ENCODE data around the gene PRR4. TPM values are rescaled to one million over a fixed set of nuclear protein-coding genes. Genes with fewer than 3 reads are reported as not detected.

Gene PRR4
- total RNA-seq, 1 donor, result 3.4 TPM

GRCh38 chr12:10807186-10807585 lies 42.1 kb downstream of the PRR4 start, which contains the start of gene TAS2R8:
TSS of gene TAS2R8 (minus strand) at chr12:10807286. CDS start at chr12:10806980, 306 bp downstream.
- H3K4me3 ChIP-seq (ENCODE audit: low read depth, low read length), result no peak within 1 kb of the TSS
- no peak for TF ChIP-seq CTCF (IDR thresholded peaks at IDR 0.05; ENCODE audit: insufficient read depth, low read length)
- DNase-seq (ENCODE audit: low read depth), result no peak

- DNase-seq (ENCODE audit: low read depth), result no peak
- TF ChIP-seq CTCF (IDR thresholded peaks at IDR 0.05; ENCODE audit: insufficient read depth, low read length), result no peak
- H3K4me3 ChIP-seq (ENCODE audit: low read depth, low read length), result no peak within 1 kb of the TSS
Measured at GRCh38 chr12:10802587-10802986, 46.7 kb downstream of the PRR4 start, which contains the start of gene TAS2R7. TSS of gene TAS2R7 (minus strand) at chr12:10802627. CDS start at chr12:10802570, 57 bp downstream.

- H3K4me3 ChIP-seq (ENCODE audit: low read depth, low read length), result no peak overlapping the region
- TF ChIP-seq CTCF (IDR thresholded peaks at IDR 0.05; ENCODE audit: insufficient read depth, low read length), result no peak
- no peak for DNase-seq (ENCODE audit: low read depth)
Measured at GRCh38 chr12:10801741-10802140, 47.5 kb downstream of the PRR4 start.

Small RNA genes within 50 kb of the gene (small RNA-seq; reads per million reads assigned to genes)
- gene PRR4, result not detected

Other genes with a start within 250 kb of the PRR4 start
- gene MAGOHB, start 235.9 kb downstream of the PRR4 start, total RNA-seq (ENCODE audit: low replicate concordance), result 31.7 and 36.6 TPM in 2 replicates
- 0.27 TPM in 1 of 2 replicates, not detected in the other for gene STYK1, start 175.4 kb downstream of the PRR4 start, total RNA-seq (ENCODE audit: low replicate concordance)
- 139 and 191 TPM in 2 replicates for gene YBX3, start 126.2 kb downstream of the PRR4 start, total RNA-seq (ENCODE audit: low replicate concordance)
- 0.18 TPM in 1 of 2 replicates, not detected in the other for gene TAS2R7, start 46.8 kb downstream of the PRR4 start, total RNA-seq (ENCODE audit: low replicate concordance)
- gene TAS2R8, start 42.2 kb downstream of the PRR4 start, total RNA-seq (ENCODE audit: low replicate concordance), result 0.45 TPM in 1 of 2 replicates, not detected in the other
- gene TAS2R9, start 39.3 kb downstream of the PRR4 start, total RNA-seq (ENCODE audit: low replicate concordance), result 0.09 TPM in 1 of 2 replicates, not detected in the other
- 2.3 TPM in 1 of 2 replicates, not detected in the other for gene TAS2R10, start 23.1 kb downstream of the PRR4 start, total RNA-seq (ENCODE audit: low replicate concordance)
- 22.4 and 24.4 TPM in 2 replicates for gene PRH1, start 34.8 kb upstream of the PRR4 start, total RNA-seq (ENCODE audit: low replicate concordance)
- 2.8 and 7.4 TPM in 2 replicates for gene TAS2R13, start 60.1 kb upstream of the PRR4 start, total RNA-seq (ENCODE audit: low replicate concordance)
- gene PRH2, start 79.8 kb upstream of the PRR4 start, total RNA-seq (ENCODE audit: low replicate concordance), result not detected in 2 replicates
- 4.1 and 5.2 TPM in 2 replicates for gene TAS2R14, start 89.8 kb upstream of the PRR4 start, total RNA-seq (ENCODE audit: low replicate concordance)
- 3.1 and 6.5 TPM in 2 replicates for gene TAS2R50, start 137.4 kb upstream of the PRR4 start, total RNA-seq (ENCODE audit: low replicate concordance)
- gene TAS2R20, start 148.8 kb upstream of the PRR4 start, total RNA-seq (ENCODE audit: low replicate concordance), result 1.9 and 5.0 TPM in 2 replicates
- gene TAS2R19, start 173.1 kb upstream of the PRR4 start, total RNA-seq (ENCODE audit: low replicate concordance), result 6.3 and 6.5 TPM in 2 replicates
- 6.2 and 13.6 TPM in 2 replicates for gene TAS2R31, start 181.9 kb upstream of the PRR4 start, total RNA-seq (ENCODE audit: low replicate concordance)
- 4.7 and 8.8 TPM in 2 replicates for gene TAS2R46, start 212.8 kb upstream of the PRR4 start, total RNA-seq (ENCODE audit: low replicate concordance)
- 1.3 and 2.3 TPM in 2 replicates for gene TAS2R43, start 242.8 kb upstream of the PRR4 start, total RNA-seq (ENCODE audit: low replicate concordance)

Measured in fibroblast of the aortic adventitia (primary cell).